Fibroblast of mammary gland (primary cell): ENCODE measurements around the gene SCGB1D1.

Experiments
- DNase-seq: peaks from one replicate; pipeline ENCODE4 v3.0.0-alpha.2; 2010; ENCODE audit warnings: low read depth
- H3K4me3 ChIP-seq: 2 replicates; pipeline ENCODE4 v1.5.1; 2011; ENCODE audit warnings: low read depth, mild to moderate bottlenecking, low read length, moderate library complexity; ENCODE audit not compliant: control insufficient read depth
- TF ChIP-seq, protein P1 (sequence below): conservative IDR thresholded peaks from 2 replicates; pipeline ENCODE4 v1.5.1; 2011; ENCODE audit warnings: low read depth, low read length, inconsistent platforms; ENCODE audit not compliant: control insufficient read depth, insufficient read depth

Gene SCGB1D1

DNA sequence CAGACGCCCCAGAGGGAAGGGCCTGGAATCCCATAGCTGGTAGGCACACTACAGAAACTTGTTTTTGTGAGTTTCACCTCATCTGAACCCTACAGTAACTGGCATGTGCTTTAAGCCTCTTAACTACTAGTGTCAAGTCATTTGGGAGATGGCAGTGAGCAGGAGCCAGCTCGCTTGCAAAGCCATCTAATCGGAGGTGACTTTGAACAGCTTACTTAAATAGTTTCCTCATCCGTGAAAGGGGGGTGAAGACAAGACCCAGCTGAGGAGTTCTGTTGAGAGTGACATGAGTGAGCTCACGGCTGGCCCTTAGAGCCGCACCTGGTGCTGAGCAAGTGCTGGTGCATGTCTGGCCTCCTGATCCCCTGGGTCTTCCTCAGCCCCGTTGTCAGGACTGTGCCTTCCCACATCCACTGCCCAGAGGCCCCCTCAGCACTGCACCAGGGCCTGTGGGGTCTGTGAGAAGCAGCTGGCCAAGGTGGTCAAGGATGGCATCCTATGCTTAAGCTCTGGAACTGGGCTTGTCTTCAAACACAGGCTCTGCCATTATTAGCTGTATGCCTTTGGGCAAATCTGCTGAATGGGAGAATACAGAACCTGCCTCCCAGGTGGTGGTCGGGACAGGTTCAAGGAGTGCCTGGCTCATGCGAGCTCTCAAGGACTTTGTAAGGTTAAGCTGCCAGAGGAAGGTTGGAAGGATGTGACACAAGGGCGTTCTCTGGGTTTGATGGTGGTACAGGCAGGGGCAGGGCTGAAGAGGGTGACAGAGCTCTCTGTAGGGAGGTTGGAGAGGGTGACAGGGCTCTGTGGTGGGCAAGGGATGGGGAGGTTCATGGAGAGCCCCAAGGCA is 38.9 kb upstream of the SCGB1D1 start:
- DNase-seq, result no peak
- TF ChIP-seq, protein P1, sequence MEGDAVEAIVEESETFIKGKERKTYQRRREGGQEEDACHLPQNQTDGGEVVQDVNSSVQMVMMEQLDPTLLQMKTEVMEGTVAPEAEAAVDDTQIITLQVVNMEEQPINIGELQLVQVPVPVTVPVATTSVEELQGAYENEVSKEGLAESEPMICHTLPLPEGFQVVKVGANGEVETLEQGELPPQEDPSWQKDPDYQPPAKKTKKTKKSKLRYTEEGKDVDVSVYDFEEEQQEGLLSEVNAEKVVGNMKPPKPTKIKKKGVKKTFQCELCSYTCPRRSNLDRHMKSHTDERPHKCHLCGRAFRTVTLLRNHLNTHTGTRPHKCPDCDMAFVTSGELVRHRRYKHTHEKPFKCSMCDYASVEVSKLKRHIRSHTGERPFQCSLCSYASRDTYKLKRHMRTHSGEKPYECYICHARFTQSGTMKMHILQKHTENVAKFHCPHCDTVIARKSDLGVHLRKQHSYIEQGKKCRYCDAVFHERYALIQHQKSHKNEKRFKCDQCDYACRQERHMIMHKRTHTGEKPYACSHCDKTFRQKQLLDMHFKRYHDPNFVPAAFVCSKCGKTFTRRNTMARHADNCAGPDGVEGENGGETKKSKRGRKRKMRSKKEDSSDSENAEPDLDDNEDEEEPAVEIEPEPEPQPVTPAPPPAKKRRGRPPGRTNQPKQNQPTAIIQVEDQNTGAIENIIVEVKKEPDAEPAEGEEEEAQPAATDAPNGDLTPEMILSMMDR, result no peak
- H3K4me3 ChIP-seq, result no peak overlapping the region

DNA sequence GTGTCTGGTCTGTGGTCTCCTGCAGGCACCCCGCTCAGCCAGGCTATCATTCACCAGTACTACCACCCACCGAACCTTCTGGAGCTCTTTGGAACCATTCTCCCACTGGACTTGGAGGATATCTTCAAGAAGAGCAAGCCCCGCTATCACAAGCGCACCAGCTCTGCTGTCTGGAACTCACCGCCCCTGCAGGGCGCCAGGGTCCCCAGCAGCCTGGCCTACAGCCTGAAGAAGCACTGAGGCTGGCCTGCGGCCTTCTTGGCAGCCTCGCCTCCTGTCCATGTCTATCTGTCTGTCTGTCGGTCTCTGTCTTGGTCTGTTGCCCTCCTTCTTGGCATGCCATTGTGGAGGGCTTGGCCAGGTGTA is 38.3 kb upstream of the SCGB1D1 start:
- DNase-seq, result no peak
- H3K4me3 ChIP-seq, result no peak overlapping the region
- TF ChIP-seq, protein P1, result no peak

DNA sequence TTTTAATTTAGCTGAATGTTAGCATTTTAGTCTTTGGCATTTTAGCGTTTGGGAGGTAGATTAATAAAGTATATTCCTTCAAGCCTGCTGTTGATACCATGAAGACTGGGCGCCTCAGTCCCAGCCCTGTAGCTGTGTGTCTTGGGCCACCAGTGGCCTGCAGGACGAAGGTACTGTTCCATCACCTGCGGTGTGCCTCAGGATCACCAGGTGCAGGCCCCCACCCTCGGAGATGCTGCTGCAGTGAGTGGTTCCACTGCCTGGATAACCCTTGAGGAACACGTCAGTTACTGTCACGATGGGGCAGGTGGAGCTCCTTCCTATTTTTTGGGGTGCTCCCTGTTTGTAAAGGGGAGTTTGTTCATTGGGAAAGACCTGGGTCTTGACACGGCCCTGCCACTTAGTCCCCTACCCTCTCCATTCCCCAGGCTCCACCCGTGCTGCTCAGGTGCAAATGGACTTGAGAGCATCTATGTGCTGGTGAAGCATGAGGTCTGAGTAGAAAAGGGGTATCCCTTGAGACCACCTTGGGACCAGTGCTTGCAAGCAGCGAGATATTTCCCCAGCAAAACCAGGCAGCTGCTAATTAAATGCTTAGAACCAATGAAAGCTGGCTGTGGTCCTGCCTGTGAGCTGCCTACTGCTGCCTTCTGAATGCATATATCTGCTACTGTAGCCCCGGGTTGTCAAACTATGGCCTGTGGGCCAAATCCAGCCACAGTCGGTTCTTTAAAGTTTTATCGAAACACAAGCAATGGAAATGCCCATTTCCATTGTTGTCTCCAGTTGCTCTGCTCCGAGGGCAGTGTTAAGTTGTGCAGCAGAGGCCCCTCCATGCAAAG is 37.5 kb upstream of the SCGB1D1 start:
- no peak for DNase-seq
- TF ChIP-seq, protein P1, result no peak
- H3K4me3 ChIP-seq, result no peak overlapping the region

GRCh38 chr11:62153087-62153395 is 37.0 kb upstream of the SCGB1D1 start:
- TF ChIP-seq, protein P1, result no peak
- DNase-seq, result no peak
- H3K4me3 ChIP-seq, result no peak overlapping the region

- no peak overlapping the region for H3K4me3 ChIP-seq
- TF ChIP-seq, protein P1, result no peak
- no peak for DNase-seq
These were observed 36.4 kb upstream of the SCGB1D1 start for GRCh38 chr11:62153617-62154016.

- no peak for DNase-seq
- H3K4me3 ChIP-seq, result no peak overlapping the region
- TF ChIP-seq, protein P1, result no peak
These were observed 32.4 kb upstream of the SCGB1D1 start for GRCh38 chr11:62157603-62158002.
